Measurements from ENCODE around the gene ADIPOR2.

Gene ADIPOR2

DNA sequence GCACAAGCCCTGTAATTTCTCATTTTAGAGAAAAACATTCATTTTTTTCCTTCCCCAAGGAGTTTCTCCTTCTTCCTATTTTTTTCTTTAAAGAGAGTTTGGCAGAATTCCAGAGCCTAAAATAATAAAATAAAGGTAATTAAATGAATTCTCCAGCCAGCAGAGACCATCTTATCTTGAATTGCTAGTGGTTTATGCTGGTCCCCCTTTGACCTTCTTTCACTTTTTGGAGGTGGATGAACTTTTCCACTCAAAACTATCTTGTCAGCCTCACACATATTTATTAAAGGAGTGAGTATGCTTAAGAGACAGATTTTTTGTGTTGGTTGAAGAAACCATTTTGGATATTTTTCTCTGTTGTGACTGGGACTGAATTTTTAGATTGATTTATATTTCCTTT, 47.6 kb downstream of the ADIPOR2 start:
- FAIRE-seq: no peak

DNA sequence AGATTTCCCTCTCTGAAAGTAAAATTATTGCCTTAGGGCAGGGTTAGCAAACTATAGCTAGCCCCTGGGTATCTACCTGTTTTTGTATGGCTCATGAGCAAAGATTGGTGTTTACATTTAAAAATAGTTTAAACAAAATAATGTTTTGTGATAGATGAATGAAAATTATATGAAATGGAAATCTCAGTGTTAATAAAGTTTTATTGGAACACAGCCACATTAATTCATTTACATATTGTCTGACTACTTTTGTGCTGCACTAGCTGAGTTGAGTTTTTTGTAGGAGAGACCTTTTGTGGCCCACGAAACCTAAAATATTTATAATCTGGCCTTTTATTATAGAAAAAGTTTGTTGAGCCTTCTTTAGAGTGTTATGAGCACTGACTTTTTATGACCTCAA, 48.5 kb downstream of the ADIPOR2 start:
- FAIRE-seq: no peak

DNA sequence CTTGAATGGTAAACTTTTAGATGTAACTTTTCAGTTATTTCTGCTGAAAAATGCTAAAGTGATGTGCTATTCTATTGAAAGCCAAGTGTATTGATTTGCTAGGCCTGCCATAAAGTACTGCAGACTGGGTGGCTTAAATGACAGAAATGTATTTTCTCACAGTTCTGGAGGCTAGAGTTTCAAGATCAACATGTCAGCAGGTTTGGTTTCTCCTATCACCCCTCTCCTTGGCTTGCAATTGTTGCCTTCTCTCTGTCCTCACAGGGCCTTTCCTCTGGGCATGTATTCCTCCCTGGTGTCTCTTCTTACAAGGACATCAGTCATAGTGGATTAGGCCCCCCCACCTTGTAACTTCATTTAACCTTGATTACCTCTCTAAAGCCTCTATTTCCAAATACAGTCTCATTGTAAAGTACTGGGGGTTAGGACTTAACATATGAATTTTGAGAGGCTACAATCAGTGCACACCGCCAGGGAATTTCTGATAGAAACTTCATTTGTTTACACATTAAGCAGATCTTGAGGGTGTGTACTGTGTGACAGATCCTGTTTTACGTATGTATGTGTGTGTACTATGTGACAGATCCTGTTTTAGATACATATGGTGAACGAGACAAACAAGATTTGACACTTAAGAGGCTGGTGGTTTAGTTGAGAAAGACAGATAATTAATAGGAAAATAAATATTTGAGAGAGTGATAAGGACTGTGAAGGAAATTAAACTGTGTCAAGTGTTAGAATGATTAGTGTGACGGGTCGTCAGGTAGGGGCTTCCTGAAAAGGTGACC, 49.5 kb downstream of the ADIPOR2 start:
- FAIRE-seq: no peak

DNA sequence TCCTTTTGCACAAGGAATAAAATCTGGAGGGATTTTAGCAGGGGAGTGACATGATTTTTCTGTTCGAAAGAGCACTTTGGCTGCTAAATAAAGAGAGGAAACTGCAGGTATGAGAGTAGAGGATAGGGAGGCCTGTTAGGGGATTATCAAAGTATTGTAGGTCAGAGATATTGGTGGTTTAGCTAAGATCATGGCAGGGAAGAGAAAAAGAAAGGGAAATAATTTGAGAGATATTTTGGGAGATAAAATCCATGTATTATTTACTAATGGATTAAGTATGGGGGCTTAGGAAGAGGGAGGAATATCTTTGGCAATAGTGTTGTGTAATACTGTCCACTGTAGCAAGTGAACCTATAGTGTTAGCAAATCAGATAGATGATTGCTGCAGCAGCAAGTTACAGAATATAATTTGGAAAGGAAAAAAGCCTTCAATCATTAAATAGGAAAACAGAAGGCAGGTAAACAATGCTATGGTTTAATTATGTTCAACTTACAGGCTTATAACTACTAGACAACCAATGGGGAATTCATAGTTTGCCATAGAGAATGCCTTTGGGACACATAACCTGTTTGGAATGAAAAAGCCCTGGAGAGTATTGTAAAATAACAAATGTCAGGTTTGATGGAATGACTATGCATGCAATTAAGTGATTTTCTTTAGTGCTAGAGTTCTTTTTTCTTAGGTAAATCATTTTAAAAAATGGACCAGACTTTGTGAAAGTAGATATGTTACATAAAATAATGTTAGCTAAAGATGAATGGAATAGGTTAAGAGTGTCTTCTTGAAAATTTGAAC, 50.5 kb downstream of the ADIPOR2 start:
- no peak for FAIRE-seq

DNA sequence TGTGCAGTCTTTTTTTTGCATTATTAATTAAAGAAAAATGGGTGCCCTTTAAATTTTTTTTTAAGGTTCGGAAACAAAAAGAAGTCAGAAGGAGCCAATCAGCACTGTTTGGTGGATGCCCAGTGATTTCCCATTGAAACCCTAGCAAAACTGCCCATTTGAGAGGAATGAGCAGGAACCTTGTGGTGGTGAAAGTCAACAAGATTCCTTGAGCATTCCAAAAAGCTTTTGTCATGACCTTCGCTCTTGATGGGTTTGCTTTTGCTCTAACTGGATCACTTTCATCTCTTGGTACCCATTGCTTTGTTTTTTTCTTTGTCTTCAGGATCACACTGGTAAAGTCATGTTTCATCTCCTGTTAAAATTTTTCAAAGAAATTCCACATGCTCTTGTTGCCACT, 54.1 kb downstream of the ADIPOR2 start:
- no peak for FAIRE-seq

DNA sequence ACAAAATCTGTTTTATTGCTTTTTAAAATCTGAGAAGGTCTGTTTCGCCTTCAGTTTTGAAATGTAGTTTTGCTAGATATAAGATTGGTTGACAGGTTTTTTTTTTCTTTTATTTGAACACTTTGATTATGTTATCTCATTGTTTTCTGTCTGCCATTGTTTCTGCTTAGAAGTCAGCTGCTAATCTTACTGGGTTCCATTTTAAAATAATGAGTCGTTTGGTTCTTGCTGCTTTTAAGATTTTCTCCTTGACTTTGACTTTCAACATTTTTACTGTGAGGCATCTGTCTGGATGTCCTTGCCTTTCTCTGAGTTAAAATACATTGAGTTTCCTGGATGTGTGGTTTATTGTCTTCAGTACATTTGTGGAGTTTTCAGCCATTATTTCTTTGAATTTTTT, 56.7 kb downstream of the ADIPOR2 start:
- FAIRE-seq: no peak

DNA sequence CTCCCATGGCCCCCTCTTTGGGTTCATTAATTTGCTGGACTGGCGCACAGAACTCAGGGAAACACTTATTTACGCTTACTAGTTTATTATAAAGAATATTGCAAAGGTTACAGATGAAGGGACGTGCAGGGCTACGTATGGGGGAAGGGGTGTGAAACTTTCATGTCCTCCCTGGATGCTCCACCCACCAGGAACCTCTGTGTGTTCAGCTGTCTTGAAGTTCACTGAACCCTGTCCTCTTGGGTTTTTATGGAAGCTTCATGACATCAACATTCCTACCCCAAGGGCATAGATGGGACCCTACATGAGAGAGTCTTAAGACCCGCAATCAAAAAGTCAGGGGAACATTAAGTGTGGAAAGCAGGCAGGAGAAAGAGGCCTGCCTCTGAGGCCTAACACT, 58.1 kb downstream of the ADIPOR2 start:
- FAIRE-seq: no peak

DNA sequence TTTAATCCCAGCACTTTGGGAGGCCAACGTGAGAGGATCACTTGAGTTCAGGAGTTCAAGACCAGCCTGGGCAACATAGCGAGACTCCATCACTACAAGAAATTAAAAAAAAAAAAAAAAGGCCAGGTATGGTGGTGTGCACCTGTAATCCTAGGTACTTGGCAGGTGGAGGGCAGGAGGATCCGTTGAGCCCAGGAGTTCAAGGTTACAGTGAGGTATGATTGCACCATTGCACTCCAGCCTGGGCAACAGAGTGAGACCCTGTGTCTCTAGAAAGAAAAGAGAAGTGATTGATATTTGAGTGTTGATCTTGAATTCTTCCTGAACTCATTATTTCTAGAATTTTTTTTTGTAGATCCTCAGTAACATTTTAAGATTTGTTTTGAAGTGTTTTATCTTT, 59.4 kb downstream of the ADIPOR2 start:
- FAIRE-seq: no peak

DNA sequence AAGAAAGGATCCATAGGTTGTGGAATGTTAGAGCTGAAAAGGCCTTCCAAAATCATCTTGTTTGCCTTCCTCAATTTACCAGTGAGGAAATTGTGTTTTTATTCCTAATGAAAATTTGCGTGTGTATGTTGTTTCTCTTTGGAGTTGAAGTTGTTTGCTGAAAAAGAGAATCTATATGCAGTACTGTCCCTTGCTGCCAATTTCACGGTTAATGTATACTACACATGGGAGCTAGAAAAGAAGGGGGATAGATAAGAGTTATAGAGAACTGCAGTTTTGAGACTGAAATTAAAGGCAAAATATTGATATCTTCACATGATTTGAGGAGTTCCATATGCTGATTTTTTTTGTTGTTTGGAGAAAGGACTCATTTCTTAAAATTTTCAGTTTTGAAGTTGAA, 67.5 kb downstream of the ADIPOR2 start:
- no peak for FAIRE-seq

DNA sequence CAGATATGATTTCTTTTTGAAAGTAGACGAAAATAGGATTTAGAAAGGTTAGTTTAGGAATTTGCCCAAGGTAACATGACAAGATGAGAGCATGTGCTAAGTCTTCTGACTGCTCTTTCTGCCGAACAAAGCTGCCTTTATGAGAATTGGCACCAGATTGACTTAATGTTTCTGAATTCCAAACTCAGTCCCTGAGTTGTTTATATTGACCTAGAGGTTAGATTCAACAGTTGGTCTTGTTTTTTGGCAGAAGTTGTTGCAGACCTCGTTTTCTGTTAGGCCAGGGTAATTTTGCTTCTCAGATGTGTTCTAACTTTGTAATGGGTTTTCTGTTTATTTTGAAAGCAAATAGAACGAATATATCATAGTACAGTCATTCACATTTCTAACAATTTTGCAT, 68.0 kb downstream of the ADIPOR2 start:
- FAIRE-seq: no peak

DNA sequence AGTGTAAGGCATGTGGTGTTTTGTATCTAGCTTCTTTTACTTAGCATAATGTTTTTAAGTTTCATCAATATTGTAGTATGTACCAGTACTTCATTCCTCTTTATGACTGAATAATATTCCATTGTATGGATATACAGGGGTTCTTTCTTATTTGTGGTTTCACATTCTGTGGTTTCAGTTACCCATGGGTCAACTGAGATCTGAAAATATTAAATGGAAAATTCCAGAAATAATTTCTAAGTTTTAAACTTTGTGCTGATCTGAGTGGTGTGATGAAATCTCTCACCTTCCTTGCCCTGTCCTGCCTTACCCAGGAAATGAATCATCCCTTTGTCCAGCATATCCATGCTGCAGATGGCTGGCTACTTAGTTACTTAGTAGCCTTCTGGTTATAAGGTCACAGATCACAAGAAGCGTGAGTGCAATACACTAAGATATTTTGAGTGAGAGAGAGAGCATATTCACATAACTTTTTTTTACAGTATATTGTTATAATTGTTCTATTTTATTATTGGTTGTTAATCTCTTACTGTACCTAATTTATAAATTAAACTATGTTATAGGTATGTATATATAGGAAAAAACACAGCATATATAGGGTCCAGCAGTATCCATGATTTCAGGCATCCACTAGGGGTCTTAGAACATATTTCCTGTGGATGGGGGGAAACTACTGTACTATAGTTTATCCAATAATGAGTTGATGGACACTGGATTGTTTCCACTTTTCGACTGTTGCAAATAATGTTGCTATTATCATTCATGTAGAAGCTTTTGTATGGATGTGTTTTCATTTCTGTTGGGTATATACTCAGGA, 69.9 kb downstream of the ADIPOR2 start:
- no peak for FAIRE-seq

DNA sequence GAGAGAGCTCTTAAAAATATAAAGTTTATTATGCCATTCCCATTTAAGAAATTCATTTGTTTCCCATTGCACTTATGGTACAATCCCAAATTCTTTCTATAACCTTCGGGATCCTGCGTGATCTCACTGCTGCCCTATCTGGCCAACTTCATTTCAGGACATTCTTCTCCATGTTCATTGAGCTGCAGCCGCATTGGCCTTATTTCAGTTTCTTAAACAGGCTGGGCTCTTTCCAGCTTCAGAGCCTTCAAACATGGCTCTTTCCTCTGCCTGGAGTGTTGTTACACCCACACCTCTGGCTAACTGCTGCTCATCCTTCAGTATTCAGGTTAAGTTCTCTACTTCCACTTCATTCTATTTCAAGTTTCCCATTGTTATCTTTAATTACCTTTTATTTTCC, 71.0 kb downstream of the ADIPOR2 start:
- no peak for FAIRE-seq

DNA sequence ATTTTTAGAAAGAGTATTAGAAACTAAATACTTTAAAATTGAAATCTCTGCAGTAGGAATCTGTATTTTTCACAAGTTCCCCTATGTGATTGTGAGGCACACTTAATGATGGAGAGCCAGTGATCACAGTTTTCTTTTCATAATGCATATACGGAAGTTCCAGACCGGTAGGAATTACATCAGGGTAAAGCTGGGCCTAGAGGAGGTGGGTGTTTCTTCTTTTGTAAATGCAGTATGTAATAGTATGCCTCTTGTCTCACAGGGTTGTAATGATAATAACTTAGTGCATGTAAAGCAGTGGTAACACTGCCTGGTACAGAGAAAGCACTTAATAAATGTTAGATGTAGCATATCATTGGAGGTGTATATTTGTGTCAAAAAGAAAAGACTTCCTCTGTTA, 72.3 kb downstream of the ADIPOR2 start:
- no peak for FAIRE-seq

DNA sequence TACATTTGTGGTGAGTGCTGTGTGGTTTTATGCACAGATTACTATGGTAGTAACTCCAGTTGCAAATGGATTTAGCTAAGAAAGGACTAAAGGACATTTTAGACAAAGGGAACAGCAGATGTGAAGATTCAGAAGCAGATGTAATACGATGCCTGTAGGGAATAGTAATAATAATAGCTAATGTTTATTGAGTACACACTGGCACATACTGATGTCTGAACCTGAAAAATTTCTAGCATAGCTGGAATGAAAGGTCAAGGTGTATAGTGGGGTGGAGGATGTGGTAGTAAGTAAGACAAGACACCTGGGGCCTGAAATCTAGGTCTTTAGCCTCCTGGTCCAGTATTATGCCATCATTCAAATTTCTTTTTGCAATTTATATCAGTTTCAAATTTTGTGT, 75.2 kb downstream of the ADIPOR2 start:
- no peak for FAIRE-seq

DNA sequence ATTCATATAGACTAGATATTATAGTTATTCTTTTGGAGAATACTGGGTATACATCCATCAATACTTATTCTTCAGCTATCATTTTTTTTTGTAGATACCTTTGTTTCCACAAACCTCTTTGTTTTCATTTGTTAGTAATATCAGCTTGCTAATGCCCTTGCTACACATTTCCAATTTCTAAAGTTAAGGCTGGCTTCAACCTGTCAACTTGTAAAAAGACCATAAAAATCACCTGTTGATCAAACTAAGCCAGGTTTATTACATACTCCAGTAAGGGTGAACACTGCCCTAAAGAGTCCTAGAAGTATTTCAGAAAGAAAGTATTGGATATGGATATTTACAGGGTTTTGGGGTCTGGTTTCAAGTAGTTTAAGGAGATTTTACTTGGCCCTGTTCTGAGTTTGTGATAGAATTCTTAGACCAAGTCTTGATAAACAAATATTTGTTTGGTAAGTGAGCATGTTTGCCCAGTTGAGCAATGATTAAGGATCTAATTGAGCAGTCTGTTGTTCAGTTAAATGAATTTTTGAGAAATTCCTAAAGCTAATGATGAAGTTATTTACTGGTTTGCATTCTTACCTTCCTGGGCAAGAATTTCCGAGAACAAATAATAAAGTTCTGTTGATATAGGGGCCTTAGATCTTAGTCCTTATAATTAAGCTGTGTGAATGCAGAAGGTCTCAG, 76.7 kb downstream of the ADIPOR2 start:
- no peak for FAIRE-seq

DNA sequence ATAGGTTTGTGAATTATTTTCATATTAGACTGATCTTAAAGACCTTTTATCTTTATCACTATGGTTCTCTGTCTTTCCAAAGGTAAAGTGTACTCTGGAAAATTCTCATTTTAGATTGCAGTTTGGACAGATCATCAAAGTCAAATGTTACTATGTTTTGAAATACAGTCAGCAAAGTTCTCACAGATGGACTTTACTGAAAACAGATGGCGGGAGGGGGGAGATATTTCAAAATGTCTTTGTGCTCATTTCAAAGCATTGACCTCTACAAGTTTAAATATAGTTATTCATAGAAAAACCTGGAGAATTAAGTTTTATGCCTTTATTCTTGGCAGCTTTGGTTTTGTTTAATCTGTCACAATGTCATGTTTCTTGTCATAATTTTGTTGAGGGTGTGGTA, 77.7 kb downstream of the ADIPOR2 start:
- FAIRE-seq: no peak

DNA sequence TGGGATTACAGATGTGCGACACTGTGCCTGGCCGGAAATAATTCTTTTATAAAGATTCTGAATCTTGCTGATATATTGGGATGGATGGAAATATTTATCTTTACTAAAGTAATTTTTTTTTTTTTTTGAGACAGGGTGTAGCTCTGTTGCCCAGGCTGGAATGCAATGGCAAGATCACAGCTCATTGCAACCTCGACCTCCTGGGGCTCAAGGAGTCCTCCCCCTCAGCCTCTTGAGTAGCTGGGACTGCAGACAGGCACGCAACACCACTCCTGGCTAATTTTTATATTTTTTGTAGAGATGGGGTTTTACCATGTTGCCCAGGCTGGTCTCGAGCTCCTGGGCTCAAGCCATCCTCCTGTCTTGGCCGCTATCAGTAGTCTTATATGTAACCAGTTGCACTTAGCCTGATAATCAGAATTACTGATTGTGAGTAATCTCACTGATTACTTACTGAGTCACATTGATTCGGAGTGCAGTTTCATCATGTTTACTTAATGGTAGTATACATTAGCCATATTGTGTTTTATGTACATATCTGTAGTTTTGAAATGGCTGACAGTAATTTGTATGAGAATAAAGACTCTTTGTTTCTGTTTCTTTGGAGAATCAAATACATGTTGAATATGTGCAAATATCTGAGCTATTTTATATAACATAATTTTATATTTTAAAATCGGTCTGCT, 79.1 kb downstream of the ADIPOR2 start:
- FAIRE-seq: no peak

DNA sequence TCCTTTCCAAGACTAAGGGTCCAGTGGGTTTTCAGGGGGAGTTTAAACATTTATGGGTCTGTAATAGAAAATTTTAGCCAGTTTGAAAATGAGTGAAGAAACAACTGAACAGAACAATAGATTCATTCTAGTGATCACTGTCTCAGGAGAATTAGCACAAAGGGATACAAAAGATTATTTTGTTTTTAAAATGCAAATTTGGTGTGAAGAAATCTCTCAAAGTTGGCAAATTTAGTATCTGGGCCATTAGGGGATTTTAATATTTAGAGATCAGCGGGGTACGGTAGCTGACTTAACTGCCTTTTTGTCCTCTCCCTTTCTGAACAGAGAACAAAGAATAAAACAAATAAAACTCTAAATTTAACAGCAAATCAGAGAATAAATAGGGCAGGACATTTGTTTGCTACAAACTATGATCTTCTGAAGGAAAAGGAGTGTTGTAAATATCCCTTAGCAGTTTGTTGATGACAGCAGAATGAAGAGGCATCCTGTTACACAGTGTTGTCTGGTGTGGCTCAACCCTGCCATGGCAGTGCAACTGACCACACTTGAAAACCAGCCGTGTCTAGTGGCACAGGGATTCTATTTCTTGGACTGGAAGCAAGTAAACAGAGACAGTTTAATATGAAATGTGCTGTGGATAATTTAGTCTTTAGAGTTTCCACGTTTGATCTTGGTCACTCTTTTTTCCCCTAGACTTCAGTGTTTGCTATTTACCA, 83.2 kb downstream of the ADIPOR2 start:
- no peak for FAIRE-seq

DNA sequence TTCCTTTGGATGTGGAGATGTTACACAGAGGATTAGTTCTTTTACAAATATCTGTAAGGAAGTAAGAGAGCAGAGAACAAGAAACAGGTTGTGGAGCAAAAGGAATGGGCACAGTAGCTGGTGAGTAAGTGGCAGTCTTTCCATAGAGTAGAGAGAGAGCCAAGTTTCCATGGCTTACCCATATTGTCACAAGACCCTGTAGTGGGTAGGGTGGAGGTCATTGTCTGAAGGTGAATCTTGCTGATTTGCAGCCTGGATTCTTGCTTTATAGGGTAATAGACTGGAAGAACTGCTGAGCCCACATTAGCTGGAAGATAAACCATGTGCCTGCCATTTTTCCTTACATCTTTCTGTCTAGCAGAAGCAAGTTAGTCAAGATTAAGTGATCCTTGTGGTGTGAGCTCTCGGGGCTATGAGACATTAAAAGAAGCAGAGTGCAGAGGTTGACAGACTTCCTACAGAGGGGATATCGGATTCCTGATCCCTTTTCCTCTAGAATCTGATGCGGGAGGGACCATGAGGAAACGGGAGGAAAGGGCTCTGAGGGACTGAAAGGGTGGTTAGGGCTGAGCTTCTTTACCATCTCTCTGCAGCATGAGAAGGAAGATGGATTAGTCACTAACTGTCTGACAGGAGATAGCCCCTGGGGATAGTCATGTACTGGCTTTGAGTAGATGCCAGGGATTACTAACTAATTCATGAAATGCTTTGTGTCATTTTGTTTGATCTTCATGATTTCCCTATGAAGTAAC, 85.5 kb downstream of the ADIPOR2 start:
- FAIRE-seq: no peak

DNA sequence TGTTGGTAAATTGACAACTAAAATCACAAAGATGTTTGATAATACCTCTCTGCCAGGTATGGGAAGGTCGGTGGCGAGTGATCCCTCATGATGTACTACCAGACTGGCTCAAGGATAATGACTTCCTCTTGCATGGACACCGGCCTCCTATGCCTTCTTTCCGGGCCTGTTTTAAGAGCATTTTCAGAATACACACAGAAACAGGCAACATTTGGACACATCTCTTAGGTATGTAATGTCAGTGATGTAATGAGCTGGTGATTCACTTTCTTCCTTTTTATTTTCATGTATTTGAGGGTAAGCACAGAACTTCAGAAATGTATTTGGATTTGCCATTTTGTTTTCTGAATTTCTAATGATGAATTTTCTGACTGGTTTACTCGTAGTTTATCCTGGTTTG, 86.9 kb downstream of the ADIPOR2 start:
- no peak for FAIRE-seq

DNA sequence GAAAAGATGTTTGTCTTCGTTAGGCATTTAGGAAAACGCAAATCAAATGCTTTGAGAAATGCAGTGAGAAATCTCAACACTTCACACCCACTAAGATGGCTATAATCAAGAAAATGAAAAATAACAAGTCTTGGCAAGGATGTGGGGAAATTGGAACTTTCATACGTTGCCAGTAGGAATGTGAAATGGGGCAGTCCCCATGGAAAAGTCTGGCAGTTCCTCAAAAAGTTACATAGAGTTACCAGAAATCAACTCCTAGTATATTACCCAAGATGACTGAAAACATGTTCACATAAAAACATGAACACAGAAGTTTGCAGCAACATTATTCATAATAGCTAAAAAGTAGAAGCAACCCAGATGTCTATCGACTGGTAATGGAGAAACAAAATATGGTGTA, 88.0 kb downstream of the ADIPOR2 start:
- no peak for FAIRE-seq
